GM12878 (cell line): ENCODE results near the gene N4BP2. TPM values are rescaled to one million over a fixed set of nuclear protein-coding genes. Genes with fewer than 3 reads are reported as not detected.

Experiments used
- ATAC-seq: fragments of 200-7000 bp; cut with Tn5 transposase; 3 replicates; pipeline ENCODE4 v1.9.1; 2020; ENCODE audit warnings: mild to moderate bottlenecking, moderate library complexity
- BruUV-seq: library from RNA; stranded (reverse); fragments of 400-500 nt; replicated peaks from 2 replicates; lab custom pipeline; 2021; lab: Mats Ljungman, UMichigan
- CTCF ChIA-PET: fragments of 300-600 bp; sonication (Branson Sonifier 250); formaldehyde crosslinking; extraction: SDS; loops from one replicate; lab custom pipeline; 2021; ENCODE audit warnings: inconsistent platforms; lab: Yijun Ruan, JAX
- POLR2A ChIA-PET: fragments of 350-600 bp; formaldehyde crosslinking; extraction: SDS; loops from one replicate; lab custom pipeline; 2021; ENCODE audit warnings: inconsistent platforms; lab: Charles Lee
- RAD21 ChIA-PET: fragments of 300-600 bp; sonication (Branson Sonifier 250); formaldehyde crosslinking; loops from one replicate; lab custom pipeline; 2023; ENCODE audit warnings: antibody characterized with exemption; ENCODE audit not compliant: unreplicated experiment; lab: Charles Lee
- SMC1A ChIA-PET: fragments of 300-600 bp; sonication (Branson Sonifier 250); formaldehyde crosslinking; loops from one replicate; lab custom pipeline; 2023; ENCODE audit not compliant: unreplicated experiment, uncharacterized antibody; lab: Charles Lee
- DNase-seq: peaks from one replicate; pipeline ENCODE4 v3.0.0-alpha.2; 2011; ENCODE audit warnings: low read depth, low spot score
- FAIRE-seq: peaks from 3 replicates; lab custom pipeline; 2011; peaks lifted over from hg19 to GRCh38; lab: Jason Lieb, UNC
- H2AFZ ChIP-seq: 2 replicates; pipeline ENCODE4 v1.6.0; 2011; ENCODE audit warnings: low read depth, low read length, control low read depth; ENCODE audit not compliant: control insufficient read depth
- H3K27ac ChIP-seq: 2 replicates; pipeline ENCODE4 v1.5.1; 2011; ENCODE audit warnings: control low read depth; ENCODE audit not compliant: control insufficient read depth, insufficient read depth
- H3K27me3 ChIP-seq, 2 experiments: replicated peaks in 1 of 2; 2 replicates each; pipeline versions ENCODE4 v1.6.0 to v1.6.1; 2011; ENCODE audit warnings: low read length in 1 of 2; ENCODE audit not compliant: control insufficient read depth in 2 of 2, insufficient read depth in 2 of 2
- H3K36me3 ChIP-seq, 2 experiments: 2 replicates each; pipeline ENCODE4 v1.5.1; 2011; ENCODE audit warnings: low read length in 1 of 2; ENCODE audit not compliant: control insufficient read depth in 2 of 2, insufficient read depth in 2 of 2
- H3K4me1 ChIP-seq: 2 replicates; pipeline ENCODE4 v1.6.1; 2011; ENCODE audit warnings: mild to moderate bottlenecking, low read length, moderate library complexity, mixed read lengths; ENCODE audit not compliant: control insufficient read depth, insufficient read depth
- H3K4me2 ChIP-seq: 2 replicates; pipeline ENCODE4 v1.6.0; 2011; ENCODE audit warnings: control low read depth; ENCODE audit not compliant: control insufficient read depth, insufficient read depth
- H3K4me3 ChIP-seq: fragments of 200-600 bp; sonication (generic); 2 replicates; pipeline ENCODE4 v1.5.1; 2016
- H3K79me2 ChIP-seq: 2 replicates; pipeline ENCODE4 v1.6.0; 2011; ENCODE audit warnings: low read length; ENCODE audit not compliant: control insufficient read depth, insufficient read depth
- H3K9ac ChIP-seq: 2 replicates; pipeline ENCODE4 v1.8.0; 2011; ENCODE audit warnings: low read length, control low read depth, mixed read lengths; ENCODE audit not compliant: control insufficient read depth, insufficient read depth
- H3K9me3 ChIP-seq: replicated peaks from 3 replicates; pipeline ENCODE4 v1.5.1; 2011; ENCODE audit warnings: mild to moderate bottlenecking, low read length; ENCODE audit not compliant: control insufficient read depth, insufficient read depth
- H4K20me1 ChIP-seq: 2 replicates; pipeline ENCODE4 v1.6.0; 2011; ENCODE audit not compliant: control insufficient read depth, insufficient read depth
- DPF2 ChIP-seq: fragments of 450-650 bp; IDR thresholded peaks from 2 replicates; pipeline ENCODE4 v1.6.1; 2017; ENCODE audit warnings: mild to moderate bottlenecking
- ESRRA ChIP-seq: IDR thresholded peaks from 2 replicates; pipeline ENCODE4 v1.6.1; 2012; ENCODE audit warnings: mild to moderate bottlenecking, low read length, improper control_type of control experiment
- IKZF2 ChIP-seq, 2 experiments: fragments of 450-650 bp; IDR thresholded peaks; 2 replicates each; pipeline ENCODE4 v1.6.1; 2017; ENCODE audit warnings: mild to moderate bottlenecking in 2 of 2, moderate library complexity in 2 of 2
- KDM1A ChIP-seq: fragments of 200-600 bp; sonication (generic); IDR thresholded peaks from 2 replicates; pipeline ENCODE4 v1.6.1; 2016; ENCODE audit warnings: borderline replicate concordance
- PAX8 ChIP-seq: fragments of 450-650 bp; IDR thresholded peaks from 2 replicates; pipeline ENCODE4 v1.6.1; 2017; ENCODE audit warnings: mild to moderate bottlenecking, moderate library complexity
- PML ChIP-seq: IDR thresholded peaks from 2 replicates; pipeline ENCODE4 v1.6.1; 2012; ENCODE audit warnings: low read length, inconsistent platforms
- RBBP5 ChIP-seq: fragments of 200-600 bp; sonication (generic); conservative IDR thresholded peaks from 2 replicates; pipeline ENCODE4 v1.6.1; 2016
- SMC3 ChIP-seq: IDR thresholded peaks from 2 replicates; pipeline ENCODE4 v1.6.1; 2011; ENCODE audit warnings: low read length, improper control_type of control experiment, borderline replicate concordance
- YBX1 ChIP-seq: fragments of 450-650 bp; IDR thresholded peaks from 2 replicates; pipeline ENCODE4 v1.6.1; 2016; ENCODE audit warnings: antibody characterized with exemption
- WGBS: methylation state at CpG from one replicate; pipeline ENCODE4 v1.1.6; 2016; ENCODE audit warnings: low lambda C conversion rate; ENCODE audit not compliant: insufficient replicate concordance, insufficient coverage; ENCODE audit errors: missing lambda C conversion rate; 5-methylcytosine and 5-hydroxymethylcytosine counted together
- in situ Hi-C: fragments of 300-500 bp; cut with MboI; formaldehyde crosslinking; loops from 9 replicates; pipeline ENCODE4 v1.14.3; 2018; ENCODE audit warnings: mixed read lengths
- intact Hi-C: fragments of 100-400 bp; cut with micrococcal nuclease; formaldehyde crosslinking; loops from one replicate; pipeline ENCODE4 v1.14.2; 2022; ENCODE audit not compliant: unreplicated experiment
- polyA plus RNA-seq, 11 experiments: library from polyadenylated mRNA; depleted of rRNA in 4 of 11; unstranded in 6 of 11; stranded (reverse) in 5 of 11; fragments of >200 nt; fragmentation: Nextera tagmentation in 4 of 11; fragmentation: Illumina TruSeq in 1 of 11; extraction: Ambion mirVana in 4 of 11; extraction: Trizol in 1 of 11; gene quantifications; 1 replicate in 1 of 11; 2 replicates in 10 of 11; pipeline versions ENCODE4 v1.2.1 to v1.2.3, GENCODE V29; 2011 to 2016; ENCODE audit warnings: inconsistent platforms in 2 of 11, missing spikeins in 2 of 11, low read depth in 1 of 11
- total RNA-seq, 4 experiments: library from RNA; depleted of rRNA in 3 of 4; stranded (reverse); fragments of >200 nt in 3 of 4; fragmentation: Illumina TruSeq in 1 of 4; extraction: Trizol in 1 of 4; gene quantifications; 2 replicates each; pipeline versions ENCODE4 v1.2.1 to v1.2.3, GENCODE V29; 2013 to 2021
- TF ChIP-seq, protein P1 (sequence below): IDR thresholded peaks from 2 replicates; pipeline ENCODE4 v1.6.1; 2012; ENCODE audit warnings: low read depth, low read length, improper control_type of control experiment
- TF ChIP-seq, protein P2 (sequence below): fragments of 450-650 bp; formaldehyde crosslinking; IDR thresholded peaks from 2 replicates; pipeline ENCODE4 v1.4.0; 2022; ENCODE audit warnings: mild to moderate bottlenecking, moderate library complexity
- TF ChIP-seq, protein P3 (sequence below): IDR thresholded peaks from 2 replicates; pipeline ENCODE4 v1.6.1; 2012; ENCODE audit warnings: low read depth, low read length, improper control_type of control experiment

The N4BP2 gene
- total and polyA plus RNA-seq, 10 of the 15 experiments (the other 5 are each of a cell fraction or from before 2014, with no cell fraction given): 2.3 to 18.7 (median 10.0) TPM

DNA sequence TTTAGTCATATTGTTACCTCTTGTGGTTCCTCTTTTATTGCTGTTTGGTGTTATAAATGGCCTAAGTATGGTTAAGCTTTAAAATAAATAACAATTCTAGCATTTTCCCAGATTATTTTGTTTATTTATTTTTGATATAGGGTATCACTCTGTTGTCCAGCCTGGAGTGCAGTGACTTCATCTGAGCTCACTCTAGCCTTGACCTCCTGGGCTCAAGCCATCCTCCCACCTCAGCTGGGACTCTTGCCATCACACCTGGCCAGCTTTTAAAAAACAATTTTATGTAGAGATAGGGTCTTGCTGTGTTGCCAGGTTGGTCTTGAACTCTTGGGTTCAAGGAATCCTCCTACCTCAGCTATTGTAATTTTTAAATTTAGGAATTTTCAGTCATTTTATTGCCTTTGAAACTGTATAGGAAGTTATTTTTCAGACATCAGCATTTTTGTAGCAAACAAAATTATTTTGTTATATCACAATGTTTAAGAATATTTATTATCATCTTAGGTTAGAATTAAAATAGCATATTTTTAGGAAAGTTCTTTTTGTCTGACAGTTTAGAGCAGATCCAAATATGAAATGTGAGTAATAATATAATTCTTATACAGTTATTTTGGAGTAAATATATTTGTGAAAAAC lies 73.9 kb downstream of the N4BP2 start:
- Histone ChIP-seq H3K4me3 (no peak overlapping the region), H3K4me2 (no peak overlapping the region), H3K79me2 (no peaks in the 10 kb centered on the region), H3K27ac (no peak overlapping the region), H3K9me3 (no peaks in the 10 kb centered on the region), H3K27me3 (no peaks in the 10 kb centered on the region), H3K9ac (no peak overlapping the region), H4K20me1 (no peaks in the 10 kb centered on the region), H2AFZ (no peak overlapping the region), H3K4me1 (no peaks in the 10 kb centered on the region), H3K36me3 (no peaks in the 10 kb centered on the region)
- intact Hi-C loops (loop anchor here (5.0 kb wide), 1 partner anchor 73 kb away; the partner anchor contains the start of gene N4BP2), in situ Hi-C loops (no loop called here)
- ChIA-PET POLR2A (interaction anchor here (0.6 to 1.1 kb wide), 3 partner anchors 12 to 638 kb away, joined by 3 to 7 read pairs (median 3); no protein-coding TSS in a partner anchor), CTCF (no interaction called here), SMC1A (interaction anchor here (0.6 to 2.6 kb wide), 10 partner anchors 9 to 588 kb away, joined by 3 to 9 read pairs (median 3); no protein-coding TSS in a partner anchor), RAD21 (interaction anchor here (1.0 kb wide), 1 partner anchor 21 kb away, joined by 3 read pairs; no protein-coding TSS in a partner anchor)
- DNase-seq: no peak
- ATAC-seq: no peak
- FAIRE-seq: no peak
- no TSS peak for BruUV-seq
- TF ChIP-seq, protein P1, sequence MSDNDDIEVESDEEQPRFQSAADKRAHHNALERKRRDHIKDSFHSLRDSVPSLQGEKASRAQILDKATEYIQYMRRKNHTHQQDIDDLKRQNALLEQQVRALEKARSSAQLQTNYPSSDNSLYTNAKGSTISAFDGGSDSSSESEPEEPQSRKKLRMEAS: no peak
- TF ChIP-seq RBBP5 (no peak), DPF2 (no peak), SMC3 (no peak), PML (no peak)

DNA sequence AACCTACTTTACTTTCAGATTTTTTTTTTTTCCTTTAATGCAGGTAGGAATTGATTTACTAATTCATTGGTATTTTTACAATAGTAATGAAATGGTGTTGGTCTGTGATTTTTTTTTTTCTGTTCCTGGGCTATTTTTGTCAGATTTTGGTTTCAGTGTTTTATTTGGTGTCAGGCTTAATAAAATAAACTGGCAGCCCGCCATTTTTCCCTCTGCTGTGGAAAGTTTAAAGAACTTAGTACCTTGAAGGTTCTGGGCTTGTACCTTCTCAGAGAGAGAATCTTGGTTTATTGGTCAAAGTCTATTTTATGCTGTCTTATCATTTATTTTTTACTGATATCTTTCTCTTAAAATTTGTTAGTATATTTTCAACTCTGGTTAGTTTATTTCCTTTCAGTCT lies 76.2 kb downstream of the N4BP2 start:
- Histone ChIP-seq H3K9me3 (no peaks in the 10 kb centered on the region), H3K36me3 (no peaks in the 10 kb centered on the region; a peak in 1 of 4 replicates), H3K4me3 (no peak overlapping the region), H2AFZ (no peak overlapping the region), H3K79me2 (no peaks in the 10 kb centered on the region), H3K27ac (no peak overlapping the region), H3K9ac (no peak overlapping the region), H3K27me3 (no peaks in the 10 kb centered on the region), H4K20me1 (no peaks in the 10 kb centered on the region), H3K4me2 (no peak overlapping the region), H3K4me1 (no peaks in the 10 kb centered on the region)
- FAIRE-seq (no peak), DNase-seq (no peak), ATAC-seq (no peak)
- ChIA-PET POLR2A (no interaction called here), RAD21 (interaction anchor here (1.3 kb wide), 1 partner anchor 10 kb away, joined by 3 read pairs; no protein-coding TSS in a partner anchor), SMC1A (interaction anchor here (1.2 to 1.6 kb wide), 3 partner anchors 62 to 193 kb away, joined by 3 to 7 read pairs (median 4); no protein-coding TSS in a partner anchor), CTCF (interaction anchor here (0.6 to 1.7 kb wide), 3 partner anchors 158 to 603 kb away, joined by 3 to 7 read pairs (median 3); no protein-coding TSS in a partner anchor)
- in situ Hi-C loops: no loop called here
- no TSS peak for BruUV-seq
- intact Hi-C loops: loop anchor here (5.0 kb wide), 1 partner anchor 76 kb away; the partner anchor contains the start of gene N4BP2
- WGBS: 100% methylated on average over 1 of the region's 1 CpG
- TF ChIP-seq IKZF2 (IDR thresholded peaks at IDR 0.05): no peak
- TF ChIP-seq, protein P2, sequence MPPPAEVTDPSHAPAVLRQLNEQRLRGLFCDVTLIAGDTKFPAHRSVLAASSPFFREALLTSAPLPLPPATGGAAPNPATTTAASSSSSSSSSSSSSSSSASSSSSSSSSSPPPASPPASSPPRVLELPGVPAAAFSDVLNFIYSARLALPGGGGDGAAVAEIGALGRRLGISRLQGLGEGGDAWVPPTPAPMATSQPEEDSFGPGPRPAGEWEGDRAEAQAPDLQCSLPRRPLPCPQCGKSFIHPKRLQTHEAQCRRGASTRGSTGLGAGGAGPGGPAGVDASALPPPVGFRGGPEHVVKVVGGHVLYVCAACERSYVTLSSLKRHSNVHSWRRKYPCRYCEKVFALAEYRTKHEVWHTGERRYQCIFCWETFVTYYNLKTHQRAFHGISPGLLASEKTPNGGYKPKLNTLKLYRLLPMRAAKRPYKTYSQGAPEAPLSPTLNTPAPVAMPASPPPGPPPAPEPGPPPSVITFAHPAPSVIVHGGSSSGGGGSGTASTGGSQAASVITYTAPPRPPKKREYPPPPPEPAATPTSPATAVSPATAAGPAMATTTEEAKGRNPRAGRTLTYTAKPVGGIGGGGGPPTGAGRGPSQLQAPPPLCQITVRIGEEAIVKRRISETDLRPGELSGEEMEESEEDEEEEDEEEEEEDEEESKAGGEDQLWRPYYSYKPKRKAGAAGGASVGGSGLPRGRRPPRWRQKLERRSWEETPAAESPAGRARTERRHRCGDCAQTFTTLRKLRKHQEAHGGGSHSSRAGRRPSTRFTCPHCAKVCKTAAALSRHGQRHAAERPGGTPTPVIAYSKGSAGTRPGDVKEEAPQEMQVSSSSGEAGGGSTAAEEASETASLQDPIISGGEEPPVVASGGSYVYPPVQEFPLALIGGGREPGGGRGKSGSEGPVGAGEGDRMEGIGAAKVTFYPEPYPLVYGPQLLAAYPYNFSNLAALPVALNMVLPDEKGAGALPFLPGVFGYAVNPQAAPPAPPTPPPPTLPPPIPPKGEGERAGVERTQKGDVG (CRISPR knock-in tag): no peak
- no peak for TF ChIP-seq KDM1A
- TF ChIP-seq, protein P3, sequence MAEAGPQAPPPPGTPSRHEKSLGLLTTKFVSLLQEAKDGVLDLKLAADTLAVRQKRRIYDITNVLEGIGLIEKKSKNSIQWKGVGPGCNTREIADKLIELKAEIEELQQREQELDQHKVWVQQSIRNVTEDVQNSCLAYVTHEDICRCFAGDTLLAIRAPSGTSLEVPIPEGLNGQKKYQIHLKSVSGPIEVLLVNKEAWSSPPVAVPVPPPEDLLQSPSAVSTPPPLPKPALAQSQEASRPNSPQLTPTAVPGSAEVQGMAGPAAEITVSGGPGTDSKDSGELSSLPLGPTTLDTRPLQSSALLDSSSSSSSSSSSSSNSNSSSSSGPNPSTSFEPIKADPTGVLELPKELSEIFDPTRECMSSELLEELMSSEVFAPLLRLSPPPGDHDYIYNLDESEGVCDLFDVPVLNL: no peak
- no peak for TF ChIP-seq PAX8
- no peak for TF ChIP-seq YBX1
- no peak for TF ChIP-seq ESRRA
